Adrenal gland (tissue), 12 donors: ENCODE measurements around the gene SAMD1. TPM values are rescaled to one million over a fixed set of nuclear protein-coding genes. Genes with fewer than 3 reads are reported as not detected.

Source experiments
- DNase-seq, 7 donors: peaks; one replicate each; pipeline ENCODE4 v3.0.0-alpha.2; 2019 to 2020
- H3K27ac ChIP-seq, 5 donors: fragments of 200-600 bp; sonication (generic) in 4 of 5; 1 replicate in 3 of 5; 2 replicates in 2 of 5; pipeline versions ENCODE4 v1.5.1 to v1.8.0; 2016 to 2020; ENCODE audit warnings: mild to moderate bottlenecking in 1 of 5
- H3K27me3 ChIP-seq: fragments of 200-600 bp; 2 replicates; pipeline ENCODE4 v1.8.0; 2021
- H3K36me3 ChIP-seq, 2 donors: fragments of 200-600 bp; replicated peaks in 1 of 2; 1 replicate in 1 of 2; 2 replicates in 1 of 2; pipeline versions ENCODE4 v1.5.1 to v1.8.0; 2018 to 2022
- H3K4me1 ChIP-seq, 2 donors: fragments of 200-600 bp; replicated peaks in 1 of 2; 1 replicate in 1 of 2; 2 replicates in 1 of 2; pipeline versions ENCODE4 v1.5.1 to v1.8.0; 2018 to 2021
- H3K4me3 ChIP-seq, 4 donors: fragments of 200-600 bp; sonication (generic) in 3 of 4; one replicate each; pipeline ENCODE4 v1.5.1; 2016 to 2018
- H3K9me3 ChIP-seq, 3 donors: fragments of 200-600 bp; sonication (generic) in 1 of 3; replicated peaks in 1 of 3; 1 replicate in 2 of 3; 2 replicates in 1 of 3; pipeline versions ENCODE4 v1.5.1 to v1.8.0; 2016 to 2021
- CTCF ChIP-seq, 6 experiments: fragments of 450-650 bp in 4 of 6; fragments of 200-600 bp in 2 of 6; sonication (generic) in 1 of 6; IDR thresholded peaks; 1 replicate in 5 of 6; 2 replicates in 1 of 6; pipeline versions ENCODE4 v1.5.1 to v1.8.0; 2016 to 2021; ENCODE audit warnings: antibody characterized with exemption in 6 of 6, mild to moderate bottlenecking in 2 of 6, moderate library complexity in 1 of 6
- POLR2A ChIP-seq, 2 donors: fragments of 450-650 bp; IDR thresholded peaks; one replicate each; pipeline ENCODE4 v1.6.1; 2017; ENCODE audit warnings: antibody characterized with exemption in 2 of 2, mild to moderate bottlenecking in 2 of 2, moderate library complexity in 1 of 2
- WGBS, 4 donors: extraction: QIAGEN DNeasy Blood & Tissue Kit in 2 of 4; methylation state at CpG; one replicate each; pipeline versions ENCODE4 v1.1.5 to v1.1.7; 2013 to 2017; 5-methylcytosine and 5-hydroxymethylcytosine counted together
- intact Hi-C, 2 donors: fragments of 100-400 bp; cut with DNase I; formaldehyde crosslinking; loops; one replicate each; pipeline versions ENCODE4 v1.14.1 to v1.15.0; 2022 to 2023
- polyA plus RNA-seq, 3 donors: library from polyadenylated mRNA; stranded (reverse); fragments of 200-250 nt in 2 of 3; fragments of 350-450 nt in 1 of 3; fragmentation: Illumina TruSeq in 1 of 3; extraction: RNeasy Lipid Tissue Mini Kit (QIAGEN cat#74804) in 1 of 3; gene quantifications; one replicate each; pipeline ENCODE4 v1.2.3, GENCODE V29; 2013 to 2014
- total RNA-seq, 9 donors: library from RNA; depleted of rRNA in 4 of 9; stranded (reverse); fragments of >200 nt in 4 of 9; fragments of 120-200 nt in 1 of 9; fragmentation: NEBNext Ultra II Directional in 1 of 9; extraction: Animal tissue kit (Norgen Biotek cat#: 25700) in 1 of 9; gene quantifications; one replicate each; pipeline versions ENCODE4 v1.1.0 to v1.2.4, GENCODE V29; 2013 to 2023
- donor health status: healthy with polysubstance abuse.
- donor health status: Bipolar disorder and iron deficiency.
- donor health status: DM: yes; HTN: yes; CAD: no.
- donor health status: DM: no; HTN: no; CAD: no.
- donor health status: DM: no; HTN: no; CAD: no.
- donor health status: DM: yes; HTN: yes; CAD: no.

SAMD1 gene
- total and polyA plus RNA-seq, 12 donors = 10.0 to 41.9 (median 27.1) TPM

GRCh38 chr19:14082675-14082960 is 7.9 kb downstream of the SAMD1 start:
- intact Hi-C loops = loop anchor here in 1 of 2 donors (10.0 kb wide), 1 partner anchor 52 kb away; the partner anchor contains the start of gene ASF1B
- no peak for DNase-seq
- no peaks in the 10 kb centered on the region for H3K36me3 ChIP-seq
- peak overlapping the region in 1 of 4 donors; percentile 81 for H3K4me3 ChIP-seq
- WGBS, 4 donors = 46 to 85% (median 60%) methylated on average over 1 of the region's 1 CpG
- peak overlapping the region in 2 of 5 donors; percentile 87 to 94 for H3K27ac ChIP-seq
- no peaks in the 10 kb centered on the region for H3K9me3 ChIP-seq
- no peaks in the 10 kb centered on the region for H3K27me3 ChIP-seq
- peaks cover 14 to 16% of the 10 kb centered on the region in 2 donors for H3K4me1 ChIP-seq
- no peak for TF ChIP-seq POLR2A (IDR thresholded peaks at IDR 0.05)
- no peak for TF ChIP-seq CTCF (IDR thresholded peaks at IDR 0.05)

GRCh38 chr19:14081797-14082674 is 8.5 kb downstream of the SAMD1 start:
- intact Hi-C loops = loop anchor here in 1 of 2 donors (10.0 kb wide), 1 partner anchor 53 kb away; the partner anchor contains the start of gene ASF1B
- peak in 4 of 7 donors; percentile 60 to 78 (median 62) for DNase-seq
- Histone ChIP-seq H3K4me1 (peaks cover 14 to 16% of the 10 kb centered on the region in 2 donors), H3K27ac (peak overlapping the region; percentile 79 to 94 (median 89)), H3K9me3 (no peaks in the 10 kb centered on the region), H3K36me3 (no peaks in the 10 kb centered on the region), H3K27me3 (no peaks in the 10 kb centered on the region), H3K4me3 (peak overlapping the region; percentile 2 to 95 (median 82))
- 16 to 50% (median 20%) methylated on average over 8 to 24 of the region's 24 CpGs for WGBS, 4 donors
- TF ChIP-seq CTCF (IDR thresholded peaks at IDR 0.05) (peak in 1 of 6 experiments; percentile 8), POLR2A (IDR thresholded peaks at IDR 0.05) (no peak)

- Histone ChIP-seq H3K36me3 (no peaks in the 10 kb centered on the region), H3K9me3 (no peaks in the 10 kb centered on the region), H3K4me1 (peaks cover 14 to 16% of the 10 kb centered on the region in 2 donors), H3K27me3 (no peaks in the 10 kb centered on the region), H3K4me3 (peak overlapping the region; percentile 2 to 95 (median 82)), H3K27ac (peak overlapping the region; percentile 86 to 94 (median 89))
- no peak for TF ChIP-seq CTCF (IDR thresholded peaks at IDR 0.05)
- TF ChIP-seq POLR2A (IDR thresholded peaks at IDR 0.05) = peak; percentile 83 to 93
- intact Hi-C loops = loop anchor here in 1 of 2 donors (10.0 kb wide), 1 partner anchor 54 kb away; the partner anchor contains the start of gene ASF1B
- peak; percentile 99 to 100 (median 99) for DNase-seq
- 0 to 1% (median 1%) methylated on average over 38 to 50 of the region's 50 CpGs for WGBS, 4 donors
Observed at GRCh38 chr19:14080887-14081796, 9.4 kb downstream of the SAMD1 start.

- intact Hi-C loops = no loop called here
- Histone ChIP-seq H3K4me3 (no peak overlapping the region), H3K9me3 (no peaks in the 10 kb centered on the region), H3K27me3 (no peaks in the 10 kb centered on the region), H3K4me1 (peaks cover 24 to 31% of the 10 kb centered on the region in 2 donors), H3K27ac (no peak overlapping the region), H3K36me3 (no peaks in the 10 kb centered on the region)
- DNase-seq = peak in 1 of 7 donors; percentile 16
- TF ChIP-seq POLR2A (IDR thresholded peaks at IDR 0.05) = no peak
- no peak for TF ChIP-seq CTCF (IDR thresholded peaks at IDR 0.05)
- 57 to 76% (median 69%) methylated on average over 2 of the region's 2 CpGs for WGBS, 4 donors
Observed at GRCh38 chr19:14078411-14078810, 12.1 kb downstream of the SAMD1 start.
